Umbilical cord (tissue), 2 donors: ENCODE data around the gene KIF1C. TPM values are rescaled to one million over a fixed set of nuclear protein-coding genes. Genes with fewer than 3 reads are reported as not detected.

ENCODE experiments used
- DNase-seq: peaks from one replicate; pipeline ENCODE4 v3.0.0-alpha.2; 2015; ENCODE audit warnings: low spot score
- total RNA-seq: library from RNA; depleted of rRNA; stranded (reverse); fragments of >200 nt; gene quantifications from one replicate; pipeline ENCODE4 v1.2.3, GENCODE V29; 2014; ENCODE audit warnings: low replicate concordance; ENCODE audit not compliant: insufficient read depth

Gene KIF1C
- total RNA-seq = 35.6 TPM

- DNase-seq = peak; percentile 95
Observed at GRCh38 chr17:4997302-4998026, at the start of gene KIF1C, which contains the start of gene INCA1. Gene KIF1C, plus strand, starts transcription at chr17:4997950. Its CDS starts 2,297 bp downstream, at chr17:5000247. Gene INCA1, minus strand, starts transcription at chr17:4997522. Its CDS starts 3,085 bp downstream, at chr17:4994437.

GRCh38 chr17:4948166-4948930 is 49.4 kb upstream of the KIF1C start, which contains the start of gene PFN1:
Gene PFN1, minus strand, starts transcription at chr17:4948530. Its CDS starts 136 bp downstream, at chr17:4948394.
- peak; percentile 95 for DNase-seq

- DNase-seq = peak; percentile 95
Observed at GRCh38 chr17:4948931-4949320, 48.8 kb upstream of the KIF1C start.

- peak; percentile 77 for DNase-seq
Observed at GRCh38 chr17:4949321-4950074, 48.3 kb upstream of the KIF1C start.

- peak; percentile 41 for DNase-seq
Observed at GRCh38 chr17:4950075-4950745, 47.5 kb upstream of the KIF1C start.

- no peak for DNase-seq
Observed at GRCh38 chr17:4950746-4951204, 47.0 kb upstream of the KIF1C start, which contains the start of gene ENO3. Gene ENO3, plus strand, starts transcription at chr17:4951119. Its CDS starts 711 bp downstream, at chr17:4951830.

- no peak for DNase-seq
Observed at GRCh38 chr17:4951486-4951885, 46.3 kb upstream of the KIF1C start.

GRCh38 chr17:4953451-4953961 is 44.2 kb upstream of the KIF1C start:
- DNase-seq = peak; percentile 69

- DNase-seq = no peak
Observed at GRCh38 chr17:4955091-4955490, 42.7 kb upstream of the KIF1C start.

- DNase-seq = no peak
Observed at GRCh38 chr17:4956493-4957061, 41.2 kb upstream of the KIF1C start.

- DNase-seq = no peak
Observed at GRCh38 chr17:4958102-4958501, 39.6 kb upstream of the KIF1C start.

- no peak for DNase-seq
Observed at GRCh38 chr17:4959261-4959965, 38.3 kb upstream of the KIF1C start.

- DNase-seq = no peak
Observed at GRCh38 chr17:4960279-4960922, 37.3 kb upstream of the KIF1C start.

GRCh38 chr17:4965311-4965986 is 32.3 kb upstream of the KIF1C start:
- no peak for DNase-seq

GRCh38 chr17:4966844-4967538 is 30.8 kb upstream of the KIF1C start:
- DNase-seq = peak; percentile 100

- DNase-seq = peak; percentile 99
Observed at GRCh38 chr17:4967539-4968485, 29.9 kb upstream of the KIF1C start, which contains the start of gene SPAG7. Gene SPAG7, minus strand, starts transcription at chr17:4967817. Its CDS starts 13 bp downstream, at chr17:4967804.
